ENCODE data around the gene SLC44A2. TPM values are rescaled to one million over a fixed set of nuclear protein-coding genes. Genes with fewer than 3 reads are reported as not detected.

Gene SLC44A2
- 151 and 162 TPM in 2 replicates for total RNA-seq

- intact Hi-C loops (cut with micrococcal nuclease) = no loop called here
Observed at GRCh38 chr19:10625003-10625761, at the start of gene SLC44A2. Gene SLC44A2, plus strand, starts transcription at chr19:10625553. Its CDS starts 81 bp downstream, at chr19:10625634.

GRCh38 chr19:10577951-10578350, 47.4 kb upstream of the SLC44A2 start:
- intact Hi-C loops (cut with micrococcal nuclease) = no loop called here

- intact Hi-C loops (cut with micrococcal nuclease) = loop anchor here (1.0 to 2.0 kb wide), 6 partner anchors 9 to 118 kb away; no protein-coding TSS in a partner anchor
Observed at GRCh38 chr19:10580979-10581631, 44.2 kb upstream of the SLC44A2 start.

GRCh38 chr19:10582091-10582490, 43.3 kb upstream of the SLC44A2 start:
- intact Hi-C loops (cut with micrococcal nuclease) = no loop called here

- intact Hi-C loops (cut with micrococcal nuclease) = no loop called here
Observed at GRCh38 chr19:10583036-10583776, 42.1 kb upstream of the SLC44A2 start.

- intact Hi-C loops (cut with micrococcal nuclease) = no loop called here
Observed at GRCh38 chr19:10586396-10586795, 39.0 kb upstream of the SLC44A2 start.

- intact Hi-C loops (cut with micrococcal nuclease) = no loop called here
Observed at GRCh38 chr19:10587022-10587838, 38.1 kb upstream of the SLC44A2 start, which contains the start of gene AP1M2. Gene AP1M2, minus strand, starts transcription at chr19:10587312. Its CDS starts 81 bp downstream, at chr19:10587231.

- intact Hi-C loops (cut with micrococcal nuclease) = no loop called here
Observed at GRCh38 chr19:10587839-10588150, 37.6 kb upstream of the SLC44A2 start.

- intact Hi-C loops (cut with micrococcal nuclease) = no loop called here
Observed at GRCh38 chr19:10593148-10593547, 32.2 kb upstream of the SLC44A2 start.

- intact Hi-C loops (cut with micrococcal nuclease) = no loop called here
Observed at GRCh38 chr19:10593820-10594637, 31.3 kb upstream of the SLC44A2 start.

- intact Hi-C loops (cut with micrococcal nuclease) = no loop called here
Observed at GRCh38 chr19:10600149-10600548, 25.2 kb upstream of the SLC44A2 start.

GRCh38 chr19:10601999-10602329, 23.4 kb upstream of the SLC44A2 start:
- intact Hi-C loops (cut with micrococcal nuclease) = loop anchor here (2.0 kb wide), 1 partner anchor 93 kb away; no protein-coding TSS in a partner anchor

- intact Hi-C loops (cut with micrococcal nuclease) = loop anchor here (1.0 to 2.0 kb wide), 4 partner anchors 7 to 92 kb away; no protein-coding TSS in a partner anchor
Observed at GRCh38 chr19:10602330-10603083, 22.8 kb upstream of the SLC44A2 start.

GRCh38 chr19:10603084-10603872, 22.1 kb upstream of the SLC44A2 start:
- intact Hi-C loops (cut with micrococcal nuclease) = loop anchor here (1.0 to 2.0 kb wide), 4 partner anchors 8 to 92 kb away; no protein-coding TSS in a partner anchor

GRCh38 chr19:10603873-10604459, 21.4 kb upstream of the SLC44A2 start:
- intact Hi-C loops (cut with micrococcal nuclease) = loop anchor here (1.0 to 2.0 kb wide), 6 partner anchors 9 to 91 kb away; no protein-coding TSS in a partner anchor

- intact Hi-C loops (cut with micrococcal nuclease) = loop anchor here (1.0 kb wide), 2 partner anchors 20 to 23 kb away; no protein-coding TSS in a partner anchor
Observed at GRCh38 chr19:10604460-10604980, 20.8 kb upstream of the SLC44A2 start.

GRCh38 chr19:10611907-10612306, 13.4 kb upstream of the SLC44A2 start:
- intact Hi-C loops (cut with micrococcal nuclease) = no loop called here

Data from T-helper 1 cell treated with Interleukin-12 subunit alpha and Interleukin-12 subunit beta and Interleukin-4 antibody, amounts not matched to agents 30 ng/mL and 1 ng/mL, for 36 hours (primary cell).